ENCODE measurements around the gene DGKD. TPM values are rescaled to one million over a fixed set of nuclear protein-coding genes. Genes with fewer than 3 reads are reported as not detected.

DGKD gene
- total RNA-seq, 2 donors from 2014 or later, result 21.5 to 63.1 TPM

DNA sequence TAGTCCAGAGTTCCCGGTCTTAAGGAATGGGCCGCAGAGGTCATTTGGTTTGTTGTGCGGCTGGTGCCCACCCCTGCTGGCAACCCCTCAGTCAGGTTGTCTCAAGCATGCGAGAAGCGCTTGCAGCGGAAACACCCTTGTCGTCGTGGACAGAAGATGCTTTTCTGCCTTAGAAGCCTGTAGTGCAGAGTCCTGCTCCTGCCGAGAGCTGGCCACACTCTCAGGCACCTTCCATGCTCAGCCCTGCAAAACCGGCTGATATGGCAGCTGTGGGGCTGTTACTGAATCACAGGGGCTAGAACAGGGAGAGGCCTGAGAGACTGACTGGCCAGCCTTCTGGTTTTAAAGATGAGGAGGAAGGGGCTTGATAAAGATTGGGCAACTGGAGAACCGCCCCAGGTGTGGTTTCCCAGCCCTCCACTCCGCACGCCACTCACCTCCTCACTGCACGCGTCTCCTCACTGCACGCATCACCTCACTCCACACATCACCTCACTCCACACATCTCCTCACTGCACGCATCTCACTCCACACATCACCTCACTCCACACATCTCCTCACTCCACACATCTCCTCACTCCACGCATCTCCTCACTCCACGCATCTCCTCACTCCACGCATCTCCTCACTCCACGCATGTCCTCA lies 108.7 kb downstream of the DGKD start:
- Histone ChIP-seq H3K27me3 (replicated peaks; ENCODE audit: insufficient read depth) (no peaks in the 10 kb centered on the region), H3K27ac (no peak overlapping the region), H3K4me1 (replicated peaks) (peaks cover 4% of the 10 kb centered on the region), H3K4me3 (no peak overlapping the region), H3K36me3 (peaks cover 3 to 11% of the 10 kb centered on the region in 2 donors), H3K9me3 (no peaks in the 10 kb centered on the region)
- intact Hi-C loops (cut with DNase I), result no loop called here
- TF ChIP-seq, protein P1, sequence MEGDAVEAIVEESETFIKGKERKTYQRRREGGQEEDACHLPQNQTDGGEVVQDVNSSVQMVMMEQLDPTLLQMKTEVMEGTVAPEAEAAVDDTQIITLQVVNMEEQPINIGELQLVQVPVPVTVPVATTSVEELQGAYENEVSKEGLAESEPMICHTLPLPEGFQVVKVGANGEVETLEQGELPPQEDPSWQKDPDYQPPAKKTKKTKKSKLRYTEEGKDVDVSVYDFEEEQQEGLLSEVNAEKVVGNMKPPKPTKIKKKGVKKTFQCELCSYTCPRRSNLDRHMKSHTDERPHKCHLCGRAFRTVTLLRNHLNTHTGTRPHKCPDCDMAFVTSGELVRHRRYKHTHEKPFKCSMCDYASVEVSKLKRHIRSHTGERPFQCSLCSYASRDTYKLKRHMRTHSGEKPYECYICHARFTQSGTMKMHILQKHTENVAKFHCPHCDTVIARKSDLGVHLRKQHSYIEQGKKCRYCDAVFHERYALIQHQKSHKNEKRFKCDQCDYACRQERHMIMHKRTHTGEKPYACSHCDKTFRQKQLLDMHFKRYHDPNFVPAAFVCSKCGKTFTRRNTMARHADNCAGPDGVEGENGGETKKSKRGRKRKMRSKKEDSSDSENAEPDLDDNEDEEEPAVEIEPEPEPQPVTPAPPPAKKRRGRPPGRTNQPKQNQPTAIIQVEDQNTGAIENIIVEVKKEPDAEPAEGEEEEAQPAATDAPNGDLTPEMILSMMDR (IDR thresholded peaks at IDR 0.05), result no peak
- no peak for TF ChIP-seq POLR2A (IDR thresholded peaks at IDR 0.05)
- WGBS, result 94% methylated on average over 19 of the region's 21 CpGs
- DNase-seq (ENCODE audit: low spot score), result no peak

- intact Hi-C loops (cut with DNase I), result no loop called here
- no peak overlapping the region for H3K27ac ChIP-seq
- no peaks in the 10 kb centered on the region for H3K27me3 ChIP-seq (replicated peaks; ENCODE audit: insufficient read depth)
- peaks cover 4% of the 10 kb centered on the region for H3K4me1 ChIP-seq (replicated peaks)
- WGBS, result 96% methylated on average over 16 of the region's 16 CpGs
- TF ChIP-seq, protein P1 (IDR thresholded peaks at IDR 0.05), result no peak
- TF ChIP-seq POLR2AphosphoS5 (IDR thresholded peaks at IDR 0.05) (no peak), POLR2A (IDR thresholded peaks at IDR 0.05) (no peak)
- H3K4me3 ChIP-seq, result no peak overlapping the region
- peaks cover 0 to 18% of the 10 kb centered on the region in 2 donors for H3K36me3 ChIP-seq
- no peaks in the 10 kb centered on the region for H3K9me3 ChIP-seq
- DNase-seq (ENCODE audit: low spot score), result no peak
These were observed 109.3 kb downstream of the DGKD start for GRCh38 chr2:233463586-233463985.

DNA sequence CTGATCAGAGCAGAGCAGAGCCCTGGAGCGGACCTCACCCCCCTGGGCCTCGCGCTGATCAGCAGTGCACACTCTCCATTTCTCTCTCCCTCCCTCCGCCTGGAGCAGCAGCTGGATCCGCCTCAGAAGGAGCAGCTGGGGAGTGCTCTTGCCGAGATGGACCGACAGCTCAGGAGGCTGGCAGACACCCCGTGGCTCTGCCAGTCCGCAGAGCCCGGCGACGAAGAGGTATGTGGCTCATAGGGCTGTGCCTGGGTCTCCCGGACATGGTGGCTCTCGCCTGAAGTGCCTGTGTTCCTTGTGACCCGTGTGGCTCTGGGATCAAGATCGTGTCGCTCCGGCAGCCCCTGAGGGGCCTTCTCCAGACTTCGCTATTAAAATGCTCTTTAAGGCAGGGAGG lies 109.8 kb downstream of the DGKD start:
- 87% methylated on average over 19 of the region's 19 CpGs for WGBS
- H3K4me1 ChIP-seq (replicated peaks), result peaks cover 4% of the 10 kb centered on the region
- H3K27me3 ChIP-seq (replicated peaks; ENCODE audit: insufficient read depth), result no peaks in the 10 kb centered on the region
- H3K36me3 ChIP-seq, result peaks cover 0 to 19% of the 10 kb centered on the region in 2 donors
- TF ChIP-seq POLR2AphosphoS5 (IDR thresholded peaks at IDR 0.05), result no peak
- TF ChIP-seq POLR2A (IDR thresholded peaks at IDR 0.05), result no peak
- TF ChIP-seq, protein P1 (IDR thresholded peaks at IDR 0.05), result no peak
- no peak overlapping the region for H3K27ac ChIP-seq
- intact Hi-C loops (cut with DNase I), result no loop called here
- DNase-seq (ENCODE audit: low spot score), result no peak
- H3K9me3 ChIP-seq, result no peaks in the 10 kb centered on the region
- no peak overlapping the region for H3K4me3 ChIP-seq

DNA sequence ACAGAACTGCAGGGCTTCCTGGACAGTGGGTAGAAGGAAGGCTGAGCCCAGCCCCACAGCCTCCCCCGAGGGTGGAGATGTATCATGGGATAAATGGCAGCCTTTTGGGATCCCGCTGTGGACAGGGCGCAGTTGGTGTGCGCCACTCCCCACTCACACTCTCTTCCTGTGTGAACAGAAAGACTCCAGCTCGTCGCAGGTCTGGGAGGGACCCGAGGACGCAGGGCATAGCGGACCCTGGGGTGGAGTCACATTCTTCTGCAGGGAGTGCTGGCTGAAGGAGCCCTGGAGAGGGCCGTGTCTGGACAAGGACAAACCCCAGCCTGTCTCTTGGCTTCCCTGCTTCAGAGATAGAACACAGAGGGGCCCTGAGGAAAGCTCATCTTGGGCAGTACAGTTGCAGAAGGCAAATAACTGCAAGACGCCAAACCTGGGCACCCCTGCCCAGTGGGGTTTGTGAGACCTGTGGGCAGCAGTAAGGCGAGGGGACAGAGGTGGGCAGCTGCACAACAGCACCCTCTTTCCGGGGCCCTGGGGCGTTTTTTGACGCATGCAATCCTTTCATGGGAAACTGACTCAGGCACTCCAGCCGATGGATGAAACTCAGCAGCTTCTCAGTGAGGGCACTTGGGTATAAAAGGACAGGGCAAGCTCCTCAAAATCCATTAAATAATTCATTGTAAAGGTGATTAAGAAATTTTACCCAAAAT lies 110.4 kb downstream of the DGKD start:
- WGBS, result 75% methylated on average over 15 of the region's 16 CpGs
- Histone ChIP-seq H3K27me3 (replicated peaks; ENCODE audit: insufficient read depth) (no peaks in the 10 kb centered on the region), H3K4me3 (no peak overlapping the region), H3K9me3 (no peaks in the 10 kb centered on the region), H3K27ac (no peak overlapping the region), H3K36me3 (peaks cover 0 to 21% of the 10 kb centered on the region in 2 donors), H3K4me1 (replicated peaks) (peaks cover 4% of the 10 kb centered on the region)
- TF ChIP-seq, protein P1 (IDR thresholded peaks at IDR 0.05), result no peak
- TF ChIP-seq POLR2AphosphoS5 (IDR thresholded peaks at IDR 0.05) (no peak), POLR2A (IDR thresholded peaks at IDR 0.05) (no peak)
- DNase-seq (ENCODE audit: low spot score), result no peak
- intact Hi-C loops (cut with DNase I), result no loop called here

Measured in prostate gland (tissue), 2 donors.